NCI-H510A treated with DMSO at 0.1 percent for 48 hours (cell line): Measurements from ENCODE around the gene ENOX1.

Experiments
- DNase-seq: peaks from one replicate; lab custom pipeline; 2025; lab: John Stamatoyannopoulos, UW

The ENOX1 gene

DNA sequence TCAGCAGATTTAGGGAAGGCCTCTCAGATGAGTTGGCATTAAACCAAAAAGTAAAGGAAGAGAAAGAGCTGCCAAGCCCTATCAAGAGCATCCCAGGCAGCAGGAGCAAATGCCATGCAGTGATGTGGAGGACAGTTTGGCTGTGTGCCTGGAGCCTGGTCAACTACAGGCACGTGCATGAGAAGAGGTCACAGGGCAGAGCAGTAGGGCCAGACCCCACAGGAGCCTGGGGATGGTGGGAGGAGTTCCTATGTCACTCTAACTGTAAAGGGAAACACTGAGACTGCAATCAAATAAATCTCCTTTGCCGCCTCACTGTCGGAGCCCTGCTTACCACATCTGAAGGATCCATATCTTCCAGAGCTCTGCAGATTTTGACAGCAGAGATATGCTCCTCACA is 240.5 kb downstream of the ENOX1 start:
- DNase-seq = no peak

DNA sequence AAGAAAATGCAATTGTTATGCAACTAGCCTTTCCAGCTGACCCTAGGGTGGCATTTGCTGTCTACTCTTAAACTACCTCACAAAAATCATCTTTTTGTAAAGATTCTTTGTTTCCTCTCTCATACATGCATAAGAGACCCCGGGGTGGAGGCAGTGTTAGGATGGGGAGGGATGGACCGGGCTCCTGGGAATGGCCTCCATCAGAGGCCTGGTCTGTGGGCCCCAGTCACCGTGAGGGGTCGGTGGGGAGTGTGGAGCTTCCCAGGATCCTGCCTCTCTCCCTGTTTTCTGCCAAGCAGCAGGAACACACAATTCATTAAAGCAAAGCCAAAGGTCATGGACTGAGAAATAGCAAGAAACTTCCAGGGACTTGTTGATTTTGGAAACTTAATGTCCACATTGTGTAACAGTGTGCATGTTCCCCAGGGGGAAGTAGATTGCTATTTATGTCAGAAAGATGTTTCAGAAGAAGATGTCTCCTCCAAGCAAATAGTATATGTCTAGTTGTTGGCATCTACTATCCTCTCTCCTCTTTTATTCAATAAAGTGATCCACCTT is 241.4 kb downstream of the ENOX1 start:
- DNase-seq = no peak

DNA sequence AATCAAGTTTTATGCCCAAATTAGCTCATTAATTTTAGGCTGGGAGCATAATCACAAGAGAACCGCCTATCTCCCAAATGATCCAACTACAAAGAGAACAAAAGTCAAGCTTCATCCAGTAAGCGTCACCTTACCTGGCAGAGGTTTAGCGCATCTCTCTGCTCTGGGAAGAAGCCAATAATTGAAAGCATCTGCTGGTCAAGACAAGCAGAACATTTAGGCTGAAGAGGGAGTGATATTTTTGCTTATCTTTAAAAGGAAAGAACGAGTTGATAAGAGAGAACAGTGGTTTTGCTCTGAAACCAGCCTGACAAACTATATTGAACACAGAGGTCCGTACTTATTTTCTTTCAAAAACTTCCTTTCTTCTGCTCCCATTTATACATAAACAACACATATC is 242.1 kb downstream of the ENOX1 start:
- no peak for DNase-seq

DNA sequence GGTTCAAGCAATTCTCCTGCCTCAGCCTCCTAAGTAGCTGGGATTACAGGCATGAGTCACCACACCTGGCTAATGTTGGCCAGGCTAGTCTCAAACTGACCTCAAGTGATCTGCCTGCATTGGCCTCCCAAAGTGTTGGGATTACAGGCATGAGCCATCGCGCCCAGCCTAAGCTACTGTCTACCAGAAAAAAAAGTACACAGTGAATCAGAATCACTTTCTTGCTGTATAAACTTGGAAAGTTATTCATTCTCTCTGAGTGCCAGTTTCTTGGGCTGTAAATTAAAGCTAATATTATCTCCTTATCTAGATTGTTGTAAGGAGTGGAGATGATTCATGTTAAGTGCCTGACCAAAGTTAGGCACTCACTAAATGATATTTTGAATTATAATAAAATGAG is 242.8 kb downstream of the ENOX1 start:
- no peak for DNase-seq

DNA sequence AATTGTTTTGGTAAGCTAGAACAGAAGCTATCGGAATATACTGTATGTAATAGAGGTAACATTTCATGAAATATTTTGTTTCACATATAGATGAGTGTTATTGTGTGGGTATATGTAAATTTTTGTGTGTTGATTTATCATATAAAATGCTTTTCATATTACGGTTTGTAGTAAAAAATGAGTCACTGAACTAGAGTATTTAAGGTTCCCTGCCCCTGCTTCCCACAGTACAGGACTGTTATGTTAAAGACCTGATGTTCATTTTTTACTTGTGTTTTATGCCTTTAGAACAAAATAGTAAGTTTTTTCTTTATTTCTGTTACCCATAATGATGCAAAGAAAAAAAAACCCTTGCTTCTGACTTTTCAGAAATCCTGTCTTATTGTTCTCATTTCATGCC is 243.4 kb downstream of the ENOX1 start:
- DNase-seq = no peak

DNA sequence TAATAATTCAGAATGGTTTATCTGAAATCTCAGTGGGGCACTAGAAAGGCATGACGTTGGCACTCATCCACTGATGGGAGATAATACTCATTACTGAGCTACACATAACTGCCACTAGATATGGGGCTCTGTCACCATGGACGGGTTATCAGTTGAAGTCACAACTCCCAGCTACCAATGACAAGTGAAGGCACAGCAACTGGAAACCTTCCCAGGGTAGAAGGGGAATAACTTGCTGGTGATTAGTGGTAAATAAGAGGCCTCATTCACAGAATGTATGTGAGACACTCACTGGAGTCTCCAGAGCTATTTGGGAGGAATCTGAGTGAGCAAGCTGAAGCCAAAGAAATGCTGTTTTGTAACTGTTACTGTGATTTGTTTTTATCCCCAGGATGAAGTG is 249.6 kb downstream of the ENOX1 start:
- no peak for DNase-seq

DNA sequence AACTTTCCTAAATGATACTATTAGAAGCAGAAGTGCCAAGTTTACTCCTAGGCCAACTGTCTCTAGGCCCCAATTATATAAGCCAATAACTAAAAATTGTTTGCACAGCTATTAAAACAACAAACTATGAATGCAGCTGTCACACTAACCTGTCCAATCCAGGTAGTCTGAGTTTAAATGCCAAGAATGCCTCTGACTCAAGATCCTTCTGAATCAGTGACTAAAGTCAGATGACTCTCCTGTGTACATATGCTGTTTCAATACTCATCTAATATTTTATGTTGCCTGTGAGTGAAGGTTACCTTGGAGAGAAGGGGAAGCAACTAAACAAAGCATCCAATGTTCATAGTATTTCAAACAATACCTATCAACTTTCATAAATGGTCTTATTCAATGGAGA is 257.0 kb downstream of the ENOX1 start:
- DNase-seq = no peak

DNA sequence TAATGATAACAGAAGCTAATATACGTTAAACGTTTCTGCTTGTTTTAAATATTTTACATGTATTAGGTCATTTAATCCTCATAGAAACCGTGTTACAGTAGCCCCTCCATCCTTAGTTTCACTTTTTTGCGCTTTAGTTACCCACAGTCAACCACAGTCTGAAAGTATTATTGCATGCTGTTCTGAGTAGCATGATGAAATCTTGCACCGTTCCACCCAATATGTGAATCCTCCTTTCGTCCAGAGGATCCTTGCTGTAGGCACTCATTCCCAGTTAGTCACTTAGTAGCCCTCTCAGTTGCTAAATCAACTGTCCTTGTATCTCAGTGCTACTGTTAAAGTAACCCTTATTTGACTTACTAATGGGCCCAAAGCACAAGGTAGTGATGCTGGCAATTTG is 257.8 kb downstream of the ENOX1 start:
- DNase-seq = no peak

DNA sequence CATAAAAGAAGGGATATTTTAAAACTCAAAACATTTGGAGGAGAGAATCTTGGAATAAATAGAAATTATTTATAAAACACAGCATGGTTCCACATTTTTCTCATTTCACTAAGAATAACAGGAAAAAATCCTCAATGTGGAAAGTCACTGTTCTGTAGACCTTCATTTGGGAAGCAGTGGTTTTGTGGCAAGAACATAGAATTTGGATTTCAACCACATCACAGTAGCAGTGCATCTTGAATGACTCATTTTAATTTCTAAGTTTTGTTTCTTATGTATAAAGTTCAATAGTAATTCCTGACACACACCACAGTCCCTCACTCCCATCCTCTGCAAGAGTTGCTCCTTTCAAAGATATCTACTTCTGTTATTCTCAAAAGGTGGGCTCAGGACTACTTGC is 264.0 kb downstream of the ENOX1 start:
- DNase-seq = no peak

DNA sequence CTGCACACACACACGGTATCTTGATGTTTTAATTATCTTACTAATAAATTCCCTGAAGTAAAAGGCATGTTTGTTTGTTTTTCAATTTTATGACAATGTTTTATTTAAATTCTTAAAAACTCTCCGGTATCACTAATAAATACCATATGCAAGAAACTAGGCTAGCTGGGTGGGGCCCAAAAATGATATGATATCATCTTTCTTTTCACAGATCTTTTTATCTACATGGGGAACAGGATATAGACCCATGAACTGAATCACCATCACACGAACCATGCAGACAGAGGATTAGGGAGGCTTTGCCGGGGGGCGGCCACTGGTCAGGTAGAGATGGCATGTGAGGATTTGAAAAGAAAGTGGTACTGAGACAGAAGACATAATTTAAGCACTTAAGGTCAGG is 266.4 kb downstream of the ENOX1 start:
- DNase-seq = no peak

DNA sequence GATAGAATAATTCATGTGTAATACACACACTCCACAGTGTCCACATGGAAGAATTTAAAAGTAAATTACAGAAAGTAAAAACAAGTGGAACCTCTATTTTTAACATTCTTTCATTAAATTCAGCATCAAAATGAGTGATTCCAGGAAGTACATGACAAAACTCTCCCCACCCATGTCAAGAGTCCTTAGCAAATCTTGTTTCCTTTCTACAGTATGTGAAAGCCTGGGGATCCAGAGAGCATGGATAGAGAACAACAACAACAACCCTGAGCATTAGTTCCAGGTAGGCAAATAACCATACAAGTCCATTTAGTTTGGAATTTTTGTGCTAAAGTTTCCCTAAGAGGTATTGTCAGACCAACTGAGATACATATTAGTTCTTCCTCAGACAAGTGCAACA is 267.9 kb downstream of the ENOX1 start:
- DNase-seq = no peak

DNA sequence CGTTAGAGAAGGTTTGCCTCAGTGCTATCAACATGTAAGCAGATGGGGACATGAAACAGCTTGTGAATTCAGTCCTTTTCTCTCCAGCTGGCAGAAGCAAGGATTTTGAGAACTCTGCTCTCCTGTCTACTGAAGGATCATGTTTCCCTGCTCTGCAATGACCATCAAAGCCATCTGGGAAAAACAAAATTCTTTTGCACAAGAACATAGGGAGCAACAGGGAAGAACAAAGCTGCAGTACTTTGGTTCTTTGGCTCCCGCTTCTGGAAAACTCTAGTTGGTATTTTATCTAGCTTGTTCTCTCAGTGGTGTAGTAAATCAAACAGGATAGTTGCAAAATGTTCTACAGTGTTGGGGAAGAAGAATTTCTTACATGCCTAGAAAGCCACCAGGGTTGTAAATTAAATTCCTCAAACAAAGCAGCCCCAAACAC is 270.4 kb downstream of the ENOX1 start:
- no peak for DNase-seq

DNA sequence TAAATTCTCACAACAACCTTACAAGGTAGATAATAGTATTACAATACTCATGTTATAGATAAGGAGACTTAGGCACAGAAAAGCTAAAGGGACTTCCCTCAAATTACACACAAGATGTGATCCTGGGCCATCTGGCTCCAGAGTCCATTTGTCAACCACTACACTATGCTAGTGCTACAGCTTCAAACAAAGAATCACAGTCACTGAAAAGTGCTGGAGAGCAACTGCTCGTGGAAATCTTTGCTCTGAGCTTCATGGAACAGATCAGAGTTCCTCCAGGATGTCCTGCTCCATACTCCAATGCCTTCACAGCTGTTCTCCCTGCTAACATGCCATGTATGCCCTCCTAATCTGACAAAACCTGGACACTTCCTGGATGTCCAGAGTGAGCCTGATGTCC is 271.2 kb downstream of the ENOX1 start:
- no peak for DNase-seq

DNA sequence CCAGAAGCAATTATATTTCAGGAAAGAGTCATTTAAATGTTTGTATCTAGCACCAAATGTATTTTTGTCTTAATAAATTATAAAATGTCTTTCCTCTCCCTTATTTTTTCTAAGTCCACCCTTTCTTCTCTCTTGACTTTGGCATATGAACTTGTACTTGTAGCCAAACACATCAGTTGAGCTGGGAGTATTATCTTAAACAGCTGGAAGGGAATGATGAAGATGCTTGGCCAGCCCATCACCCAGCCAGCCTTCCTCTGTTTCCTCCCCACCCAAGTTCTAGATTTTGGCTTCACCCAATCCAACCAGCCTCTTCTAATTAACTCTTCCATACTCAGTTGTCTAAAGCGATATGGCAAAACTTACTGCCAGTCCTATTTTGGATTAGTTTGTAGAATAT is 272.5 kb downstream of the ENOX1 start:
- DNase-seq = no peak

DNA sequence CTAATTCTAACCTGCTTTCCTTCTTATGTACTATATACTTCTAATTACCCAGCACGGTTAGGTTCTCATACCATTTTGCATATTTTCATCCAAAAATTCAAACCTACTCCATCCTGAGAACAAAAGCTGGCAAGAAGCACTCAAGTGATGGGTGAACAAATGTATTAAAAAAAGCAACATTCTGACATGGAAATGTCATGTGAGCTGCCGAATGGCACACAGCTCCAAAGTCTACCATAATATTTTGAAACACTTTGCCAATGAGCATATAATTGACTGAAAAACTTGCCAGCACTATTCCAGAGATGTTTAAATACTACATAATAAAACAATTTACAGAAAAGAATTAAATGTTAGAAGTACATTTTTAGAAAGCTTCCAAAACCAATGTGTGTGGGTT is 274.6 kb downstream of the ENOX1 start:
- DNase-seq = no peak

DNA sequence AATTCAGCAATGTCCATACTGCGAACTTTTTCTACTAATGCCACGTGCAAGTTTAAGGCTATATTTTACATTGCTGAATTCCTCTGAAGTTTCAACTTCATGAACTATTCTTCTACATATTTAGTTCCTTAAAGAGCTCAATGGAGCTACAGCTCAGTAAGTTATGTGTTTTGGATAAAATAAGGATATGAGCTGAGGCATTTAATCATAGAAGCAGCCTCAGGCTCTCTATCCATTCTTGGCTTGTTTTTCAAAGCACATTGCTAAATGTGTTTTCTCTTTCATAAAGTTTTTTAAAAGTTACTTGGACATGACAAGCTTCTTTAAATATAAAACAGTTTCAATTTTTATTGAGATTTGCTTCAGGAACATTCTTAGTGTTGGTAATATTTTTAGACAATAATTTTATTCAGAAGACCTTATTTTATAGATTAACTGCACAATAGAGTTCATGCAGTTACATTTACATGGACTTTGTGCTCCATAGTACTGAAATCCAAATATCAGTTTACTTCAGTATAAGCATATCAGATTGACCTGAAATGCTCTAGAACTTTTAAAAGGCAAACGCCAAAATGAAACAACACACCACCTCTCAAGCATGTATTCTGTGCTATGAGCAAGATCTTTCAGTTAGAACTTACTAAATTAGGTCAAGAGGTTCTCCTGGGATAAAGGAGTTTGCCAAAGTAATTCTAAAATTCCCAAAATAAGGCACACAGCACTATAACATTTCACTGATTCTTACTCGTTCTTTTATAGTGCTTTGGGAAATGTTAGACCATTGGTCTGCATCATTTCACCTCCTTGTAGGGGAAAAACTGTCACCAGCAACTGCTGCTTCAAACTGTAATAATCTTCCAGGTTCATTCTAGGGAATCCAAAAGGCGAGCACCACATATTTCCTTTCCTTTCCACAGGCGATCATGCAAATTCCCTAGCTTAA is 275.5 kb downstream of the ENOX1 start:
- DNase-seq = no peak

DNA sequence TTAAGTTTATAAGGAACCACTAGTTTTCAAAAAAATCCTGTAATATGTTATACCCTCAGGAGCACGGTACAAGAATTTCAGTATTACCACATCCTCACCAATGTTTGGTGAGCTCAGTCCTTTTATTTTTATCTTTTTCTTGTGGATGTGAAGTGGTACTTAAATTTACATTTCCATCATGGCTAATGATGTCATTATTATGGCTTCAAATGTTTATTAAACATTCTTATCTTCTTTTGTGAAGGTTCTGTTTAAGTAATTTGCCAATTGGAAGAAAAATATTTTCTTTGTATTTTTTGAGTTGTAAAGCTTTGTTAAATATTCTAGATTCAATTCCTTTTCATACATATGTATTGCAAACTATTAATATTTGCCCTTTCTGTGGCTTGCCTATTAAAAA is 291.0 kb downstream of the ENOX1 start:
- no peak for DNase-seq

DNA sequence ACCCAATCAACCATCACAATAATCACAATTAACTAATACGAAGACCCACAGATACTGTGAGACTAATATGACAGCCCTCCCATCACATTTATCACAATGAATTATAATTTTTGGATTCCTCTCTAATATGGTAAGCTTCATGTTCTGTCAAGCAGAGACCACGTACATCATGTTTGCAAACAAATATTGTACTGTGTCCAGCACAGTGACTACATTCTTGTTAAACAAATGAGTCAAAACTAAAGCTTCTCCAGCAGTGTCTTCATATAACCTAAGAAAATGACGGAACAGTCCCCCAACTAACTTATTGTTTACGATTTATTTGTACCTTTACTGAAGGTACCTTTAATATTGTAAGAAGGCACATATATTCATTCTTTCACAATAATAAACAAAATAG is 292.6 kb downstream of the ENOX1 start:
- no peak for DNase-seq

DNA sequence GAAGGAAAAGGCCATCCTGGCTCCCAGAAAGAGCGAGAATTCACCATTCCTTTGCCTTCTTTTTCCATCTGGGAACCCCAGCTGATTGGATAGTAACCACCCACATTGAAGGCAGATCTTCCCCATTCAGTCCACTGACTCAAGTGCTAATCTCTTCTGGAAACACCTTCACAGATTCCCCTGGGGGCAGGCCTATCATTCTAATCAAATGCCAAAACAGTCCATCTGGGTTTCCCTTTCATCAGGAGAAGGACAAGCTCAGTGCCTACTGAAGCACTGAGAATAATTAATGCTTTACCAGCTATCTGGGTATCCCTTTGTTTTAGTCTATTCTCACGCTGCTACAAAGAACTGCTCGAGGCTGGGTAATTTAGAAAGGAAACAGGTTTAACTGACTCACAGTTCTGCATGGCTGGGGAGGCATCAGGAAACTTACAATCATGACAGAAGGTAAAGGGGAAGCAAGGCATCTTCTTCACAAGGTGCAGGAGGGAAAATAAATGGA is 293.2 kb downstream of the ENOX1 start:
- no peak for DNase-seq

DNA sequence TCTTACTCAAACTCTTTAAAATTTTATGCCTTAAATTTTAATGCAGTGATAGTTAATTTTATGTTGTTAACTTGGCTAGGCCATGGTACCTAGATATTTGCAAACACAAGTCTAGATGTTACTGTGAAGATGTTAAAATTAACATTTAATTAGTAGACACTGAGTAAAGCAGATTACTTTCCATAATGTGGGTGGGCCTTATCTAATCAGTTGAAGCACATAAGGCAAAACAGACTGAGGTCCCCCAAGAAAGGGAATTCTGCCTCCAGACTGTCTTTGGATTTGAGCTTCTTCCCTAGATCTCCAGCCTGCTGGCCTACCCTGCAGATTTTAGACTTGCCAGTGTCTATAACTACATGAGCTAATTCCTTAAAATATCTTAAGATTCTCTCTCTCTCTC is 294.0 kb downstream of the ENOX1 start:
- no peak for DNase-seq

DNA sequence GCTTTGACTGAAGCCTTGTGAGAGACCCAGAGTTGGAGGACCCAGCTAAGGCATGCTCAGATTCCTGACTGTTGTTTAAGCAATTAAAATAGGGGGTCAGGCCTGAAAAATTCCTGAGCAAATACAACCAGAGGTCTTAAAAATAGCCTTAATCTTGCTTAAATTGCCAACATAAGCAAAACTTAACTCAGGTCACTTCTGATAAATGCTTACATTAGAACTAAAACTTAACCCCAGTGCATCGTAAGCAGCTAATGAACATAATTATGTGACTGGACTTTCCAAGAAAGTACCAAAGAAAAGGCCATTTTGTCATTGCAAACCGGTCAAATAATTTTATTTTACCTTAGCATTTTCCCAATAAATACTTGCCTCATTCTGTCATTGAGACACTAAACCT is 294.5 kb downstream of the ENOX1 start:
- DNase-seq = no peak

DNA sequence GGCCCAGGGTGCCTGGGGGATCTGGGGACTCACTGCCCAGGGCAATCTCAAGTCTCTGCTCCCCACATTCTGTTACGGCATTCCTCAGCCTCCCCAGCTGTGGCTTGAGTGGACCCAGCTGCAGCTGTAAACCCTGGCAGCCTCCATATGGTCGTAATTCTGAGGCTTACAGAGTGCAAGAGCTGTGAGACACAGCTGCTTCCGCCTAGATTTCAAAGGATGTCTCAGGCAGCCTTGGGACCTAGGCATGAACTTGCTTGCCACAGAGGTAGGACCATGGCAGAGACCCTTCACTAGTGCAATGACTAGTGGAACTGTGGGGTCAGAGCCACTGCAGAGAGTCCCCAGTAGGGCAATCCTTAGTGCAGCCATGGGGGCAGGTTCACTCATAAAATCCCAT is 297.5 kb downstream of the ENOX1 start:
- no peak for DNase-seq

DNA sequence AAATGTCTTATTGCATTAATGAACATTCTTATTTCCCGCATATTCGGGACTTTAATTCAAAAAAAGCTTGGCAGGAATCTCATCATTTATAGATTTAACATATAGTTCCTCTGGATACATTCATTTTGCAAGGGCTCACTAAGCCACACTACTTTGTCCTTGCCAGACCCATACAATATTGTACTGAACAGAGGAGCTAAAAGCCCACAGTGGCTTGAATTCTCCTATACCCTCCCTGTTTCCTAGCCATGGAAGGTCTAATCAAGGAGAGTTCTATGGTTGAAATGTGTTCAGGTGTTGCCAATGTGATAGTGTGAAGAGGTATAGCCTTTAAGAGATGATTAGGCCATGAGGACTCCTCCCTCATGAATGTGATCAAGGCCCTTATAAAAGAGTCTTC is 298.9 kb downstream of the ENOX1 start:
- no peak for DNase-seq

DNA sequence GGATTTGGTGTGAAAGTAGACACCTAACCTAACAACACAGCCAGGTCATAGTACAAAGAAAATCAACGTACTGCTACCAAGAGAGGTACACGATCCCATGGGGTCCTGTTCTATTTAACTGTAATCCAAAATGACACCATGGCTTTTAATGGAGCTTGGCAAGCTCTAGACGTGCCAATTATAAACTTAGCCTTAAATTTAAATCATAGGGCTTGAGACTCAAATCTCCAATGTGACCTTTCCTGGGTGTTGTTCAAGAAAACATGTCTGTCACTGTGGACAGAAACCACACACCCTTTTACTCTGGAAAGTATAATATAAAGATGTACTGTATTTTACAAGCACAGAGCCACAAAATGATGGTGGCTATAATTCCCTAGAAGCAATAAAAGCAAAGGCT is 299.3 kb downstream of the ENOX1 start:
- DNase-seq = no peak
